ENCODE measurements around the gene PIGU. TPM values are rescaled to one million over a fixed set of nuclear protein-coding genes. Genes with fewer than 3 reads are reported as not detected.

PIGU gene
- total RNA-seq, 1 donor from 2014 or later: 45.8 TPM

- H3K27ac Mint-ChIP-seq: no peak overlapping the region
- no peak overlapping the region for H3K4me3 Mint-ChIP-seq (ENCODE audit: low read depth)
- no peaks in the 10 kb centered on the region for H3K9me3 Mint-ChIP-seq (ENCODE audit: low read depth)
- no peaks in the 10 kb centered on the region for H3K27me3 Mint-ChIP-seq
- no peak for TF ChIP-seq CTCF (IDR thresholded peaks at IDR 0.05; ENCODE audit: unreplicated experiment)
- DNase-seq (ENCODE audit: low spot score, unreplicated experiment): no peak
- peaks cover 40% of the 10 kb centered on the region for H3K36me3 Mint-ChIP-seq (ENCODE audit: insufficient read depth)
- no peaks in the 10 kb centered on the region for H3K4me1 Mint-ChIP-seq (ENCODE audit: low read depth)
Measured at GRCh38 chr20:34535301-34535840, 141.5 kb downstream of the PIGU start.

- no peak for DNase-seq (ENCODE audit: low spot score, unreplicated experiment)
- H3K27ac Mint-ChIP-seq: peak overlapping the region; percentile 73
- H3K36me3 Mint-ChIP-seq (ENCODE audit: insufficient read depth): peaks cover 38% of the 10 kb centered on the region
- no peak for TF ChIP-seq CTCF (IDR thresholded peaks at IDR 0.05; ENCODE audit: unreplicated experiment)
- no peak overlapping the region for H3K4me3 Mint-ChIP-seq (ENCODE audit: low read depth)
- no peaks in the 10 kb centered on the region for H3K27me3 Mint-ChIP-seq
- no peaks in the 10 kb centered on the region for H3K4me1 Mint-ChIP-seq (ENCODE audit: low read depth)
- H3K9me3 Mint-ChIP-seq (ENCODE audit: low read depth): no peaks in the 10 kb centered on the region
Measured at GRCh38 chr20:34534391-34535165, 142.3 kb downstream of the PIGU start.

GRCh38 chr20:34532756-34533155, 144.1 kb downstream of the PIGU start:
- no peak overlapping the region for H3K27ac Mint-ChIP-seq
- no peaks in the 10 kb centered on the region for H3K4me1 Mint-ChIP-seq (ENCODE audit: low read depth)
- no peak for DNase-seq (ENCODE audit: low spot score, unreplicated experiment)
- H3K4me3 Mint-ChIP-seq (ENCODE audit: low read depth): no peak overlapping the region
- no peaks in the 10 kb centered on the region for H3K9me3 Mint-ChIP-seq (ENCODE audit: low read depth)
- no peaks in the 10 kb centered on the region for H3K27me3 Mint-ChIP-seq
- peaks cover 36% of the 10 kb centered on the region for H3K36me3 Mint-ChIP-seq (ENCODE audit: insufficient read depth)
- no peak for TF ChIP-seq CTCF (IDR thresholded peaks at IDR 0.05; ENCODE audit: unreplicated experiment)

GRCh38 chr20:34532320-34532719, 144.6 kb downstream of the PIGU start:
- no peak for DNase-seq (ENCODE audit: low spot score, unreplicated experiment)
- Mint-ChIP-seq H3K36me3 (ENCODE audit: insufficient read depth) (peaks cover 35% of the 10 kb centered on the region), H3K27me3 (no peaks in the 10 kb centered on the region), H3K4me1 (ENCODE audit: low read depth) (no peaks in the 10 kb centered on the region), H3K4me3 (ENCODE audit: low read depth) (no peak overlapping the region), H3K9me3 (ENCODE audit: low read depth) (no peaks in the 10 kb centered on the region), H3K27ac (no peak overlapping the region)
- no peak for TF ChIP-seq CTCF (IDR thresholded peaks at IDR 0.05; ENCODE audit: unreplicated experiment)

GRCh38 chr20:34531608-34532265, 145.2 kb downstream of the PIGU start:
- peaks cover 33% of the 10 kb centered on the region for H3K36me3 Mint-ChIP-seq (ENCODE audit: insufficient read depth)
- H3K9me3 Mint-ChIP-seq (ENCODE audit: low read depth): no peaks in the 10 kb centered on the region
- TF ChIP-seq CTCF (IDR thresholded peaks at IDR 0.05; ENCODE audit: unreplicated experiment): no peak
- no peaks in the 10 kb centered on the region for H3K27me3 Mint-ChIP-seq
- no peak overlapping the region for H3K4me3 Mint-ChIP-seq (ENCODE audit: low read depth)
- DNase-seq (ENCODE audit: low spot score, unreplicated experiment): no peak
- no peaks in the 10 kb centered on the region for H3K4me1 Mint-ChIP-seq (ENCODE audit: low read depth)
- H3K27ac Mint-ChIP-seq: no peak overlapping the region

Measured in progenitor cell of endocrine pancreas (in vitro differentiated cells).